ENCODE measurements around the gene MAP7D1. TPM values are rescaled to one million over a fixed set of nuclear protein-coding genes. Genes with fewer than 3 reads are reported as not detected.

MAP7D1 gene
- total and polyA plus RNA-seq, 2 of the 13 experiments (the other 11 are each of a cell fraction or from before 2014, with no cell fraction given), result 5.6 to 7.2 TPM

- FAIRE-seq (no peak), DNase-seq (ENCODE audit: low spot score) (no peak), ATAC-seq (peak; percentile 32)
- no peaks in the 10 kb centered on the region for H3K79me2 ChIP-seq (ENCODE audit: insufficient read depth, low read length)
- WGBS (ENCODE audit: low lambda C conversion rate), result 16% methylated on average over 6 of the region's 8 CpGs
- no TSS peak for BruUV-seq (replicated peaks)
- TF ChIP-seq FOXA1 (IDR thresholded peaks at IDR 0.05) (no peak), FOXA1 (CRISPR knock-in tag; IDR thresholded peaks at IDR 0.05) (no peak), MNT (IDR thresholded peaks at IDR 0.05) (peak; percentile 92)
- H3K36me3 ChIP-seq (replicated peaks in 1 of 2; ENCODE audit: control insufficient read depth in 1 of 2, insufficient read depth in 2 of 2, low read length in 2 of 2), result no peaks in the 10 kb centered on the region
- intact Hi-C loops (cut with micrococcal nuclease; ENCODE audit: unreplicated experiment), result no loop called here
- H3K9ac ChIP-seq (ENCODE audit: insufficient read depth, low read depth, low read length), result no peak overlapping the region; the same call in 1 of the 2 replicates
- no peaks in the 10 kb centered on the region for H3K9me3 ChIP-seq (ENCODE audit: low read length)
- H2AFZ ChIP-seq (ENCODE audit: low read length), result no peak overlapping the region
- ChIA-PET POLR2A (no interaction called here), CTCF (ENCODE audit: low intra/inter-chr PET ratio, low total read pairs) (no interaction called here)
- no peak overlapping the region for H3K27ac ChIP-seq (ENCODE audit: extremely low read length, insufficient read depth, low read length)
- H3K27me3 ChIP-seq (ENCODE audit: control insufficient read depth in 1 of 2, insufficient read depth in 2 of 2, low read length in 2 of 2), result peaks cover 11 to 47% of the 10 kb centered on the region in 2 experiments; a peak in 4 of 5 replicates
- in situ Hi-C loops (cut with HindIII; ENCODE audit: extremely low pct_ligation_motif_present, low pct_unique_long_range_greater_than_20kb), result no loop called here
- peak overlapping the region in 1 of 3 experiments; percentile 34; a peak in 1 of 6 replicates for H3K4me3 ChIP-seq (replicated peaks in 1 of 3; ENCODE audit: insufficient read depth in 1 of 3, low read depth in 2 of 3, low read length in 3 of 3)
- H3K4me2 ChIP-seq (ENCODE audit: low read depth, low read length), result peak overlapping the region; percentile 67
- H3K4me1 ChIP-seq (ENCODE audit: insufficient read depth, low read length), result peaks cover 64% of the 10 kb centered on the region
- no peaks in the 10 kb centered on the region for H4K20me1 ChIP-seq (ENCODE audit: insufficient read depth, low read length)
These were observed 32.6 kb upstream of the MAP7D1 start for GRCh38 chr1:36123356-36123755.

- Histone ChIP-seq H3K4me3 (replicated peaks in 1 of 3; ENCODE audit: insufficient read depth in 1 of 3, low read depth in 2 of 3, low read length in 3 of 3) (peak overlapping the region in 1 of 3 experiments; percentile 59; a peak in 1 of 6 replicates), H3K4me2 (ENCODE audit: low read depth, low read length) (peak overlapping the region; percentile 67; the same call in 1 of the 2 replicates), H4K20me1 (ENCODE audit: insufficient read depth, low read length) (no peaks in the 10 kb centered on the region), H3K9ac (ENCODE audit: insufficient read depth, low read depth, low read length) (no peak overlapping the region), H3K4me1 (ENCODE audit: insufficient read depth, low read length) (peaks cover 55% of the 10 kb centered on the region), H3K9me3 (ENCODE audit: low read length) (no peaks in the 10 kb centered on the region), H3K36me3 (replicated peaks in 1 of 2; ENCODE audit: control insufficient read depth in 1 of 2, insufficient read depth in 2 of 2, low read length in 2 of 2) (no peaks in the 10 kb centered on the region), H3K79me2 (ENCODE audit: insufficient read depth, low read length) (no peaks in the 10 kb centered on the region), H2AFZ (ENCODE audit: low read length) (no peak overlapping the region), H3K27ac (ENCODE audit: extremely low read length, insufficient read depth, low read length) (no peak overlapping the region), H3K27me3 (ENCODE audit: control insufficient read depth in 1 of 2, insufficient read depth in 2 of 2, low read length in 2 of 2) (peaks cover 11 to 41% of the 10 kb centered on the region in 2 experiments; a peak in 4 of 5 replicates)
- ATAC-seq (no peak), DNase-seq (ENCODE audit: low spot score) (no peak), FAIRE-seq (no peak)
- ChIA-PET CTCF (ENCODE audit: low intra/inter-chr PET ratio, low total read pairs) (no interaction called here), POLR2A (no interaction called here)
- TF ChIP-seq NKX3-1 (CRISPR knock-in tag; IDR thresholded peaks at IDR 0.05) (no peak), CBX5 (CRISPR knock-in tag; IDR thresholded peaks at IDR 0.05; ENCODE audit: borderline replicate concordance) (no peak), ZNF326 (CRISPR knock-in tag; IDR thresholded peaks at IDR 0.05; ENCODE audit: borderline replicate concordance) (no peak), ZNF83 (CRISPR knock-in tag; IDR thresholded peaks at IDR 0.05; ENCODE audit: borderline replicate concordance) (no peak), SMYD3 (CRISPR knock-in tag; IDR thresholded peaks at IDR 0.05) (no peak), FLYWCH1 (CRISPR knock-in tag; IDR thresholded peaks at IDR 0.05) (no peak), MYC (CRISPR knock-in tag; IDR thresholded peaks at IDR 0.05; ENCODE audit: borderline replicate concordance) (no peak)
- no TSS peak for BruUV-seq (replicated peaks)
- WGBS (ENCODE audit: low lambda C conversion rate), result 72% methylated on average over 10 of the region's 42 CpGs
- in situ Hi-C loops (cut with HindIII; ENCODE audit: extremely low pct_ligation_motif_present, low pct_unique_long_range_greater_than_20kb) (no loop called here), intact Hi-C loops (cut with micrococcal nuclease; ENCODE audit: unreplicated experiment) (no loop called here)
These were observed 31.4 kb upstream of the MAP7D1 start for GRCh38 chr1:36124404-36125128.
